ENCODE measurements around the gene EPRS1.

DNA sequence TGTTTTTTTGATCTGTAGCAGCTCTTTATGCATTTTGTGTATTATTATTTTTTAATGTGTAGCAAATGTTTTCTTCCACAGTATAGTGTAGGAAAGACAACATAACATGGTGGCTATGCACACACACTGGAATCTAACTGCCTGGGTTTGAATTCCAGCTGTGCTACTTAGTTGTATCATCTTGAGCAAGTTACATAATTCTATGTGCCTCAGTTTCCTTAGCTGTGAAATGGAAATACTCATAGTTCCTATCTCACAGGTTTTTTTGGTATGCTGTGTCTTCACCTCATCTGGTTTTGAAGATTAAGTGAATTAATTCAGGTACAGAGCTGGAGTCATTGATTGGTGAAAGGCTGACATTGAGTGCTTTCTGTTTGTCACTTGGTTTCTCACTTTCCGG is 46.4 kb upstream of the EPRS1 start:
- TF ChIP-seq, protein P1, sequence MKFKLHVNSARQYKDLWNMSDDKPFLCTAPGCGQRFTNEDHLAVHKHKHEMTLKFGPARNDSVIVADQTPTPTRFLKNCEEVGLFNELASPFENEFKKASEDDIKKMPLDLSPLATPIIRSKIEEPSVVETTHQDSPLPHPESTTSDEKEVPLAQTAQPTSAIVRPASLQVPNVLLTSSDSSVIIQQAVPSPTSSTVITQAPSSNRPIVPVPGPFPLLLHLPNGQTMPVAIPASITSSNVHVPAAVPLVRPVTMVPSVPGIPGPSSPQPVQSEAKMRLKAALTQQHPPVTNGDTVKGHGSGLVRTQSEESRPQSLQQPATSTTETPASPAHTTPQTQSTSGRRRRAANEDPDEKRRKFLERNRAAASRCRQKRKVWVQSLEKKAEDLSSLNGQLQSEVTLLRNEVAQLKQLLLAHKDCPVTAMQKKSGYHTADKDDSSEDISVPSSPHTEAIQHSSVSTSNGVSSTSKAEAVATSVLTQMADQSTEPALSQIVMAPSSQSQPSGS (CRISPR knock-in tag; IDR thresholded peaks at IDR 0.05; ENCODE audit: borderline replicate concordance, low read depth) = no peak
- TF ChIP-seq ZNF232 (CRISPR knock-in tag; IDR thresholded peaks at IDR 0.05) = no peak
- no peak for TF ChIP-seq CREB1 (CRISPR knock-in tag; IDR thresholded peaks at IDR 0.05)
- no peak for TF ChIP-seq NR2C2 (CRISPR knock-in tag; IDR thresholded peaks at IDR 0.05)
- no peak for TF ChIP-seq CTCF (IDR thresholded peaks at IDR 0.05)
- no peak for TF ChIP-seq EMX1 (CRISPR knock-in tag; IDR thresholded peaks at IDR 0.05)
- no peak for TF ChIP-seq ETV6 (CRISPR knock-in tag; IDR thresholded peaks at IDR 0.05)
- no peak for TF ChIP-seq IRF1 (CRISPR knock-in tag; IDR thresholded peaks at IDR 0.05)
